ENCODE measurements around the gene UQCC3. TPM values are rescaled to one million over a fixed set of nuclear protein-coding genes. Genes with fewer than 3 reads are reported as not detected.

The UQCC3 gene
- polyA plus RNA-seq, 1 of the 3 experiments (the other 2 are of a cell fraction), result 24.8 TPM

- ChIA-PET CTCF (interaction anchor here (0.6 to 4.6 kb wide), 27 partner anchors 10 to 299 kb away, joined by 3 to 48 read pairs (median 4); partner anchors contain the start of genes B3GAT3, BSCL2, GNG3 and HNRNPUL2), POLR2A (interaction anchor here (1.0 to 1.2 kb wide), 5 partner anchors 10 to 30 kb away, joined by 3 to 4 read pairs (median 3); partner anchors contain the start of genes C11orf98, CSKMT, LBHD1 and UQCC3)
- DNase-seq, result peak; percentile 81
- H3K4me3 ChIP-seq (ENCODE audit: low read depth in 2 of 2, low read length in 1 of 2), result peak overlapping the region in 1 of 2 experiments; percentile 31; a peak in 1 of 4 replicates
- peak overlapping the region; percentile 23 to 27; a peak in 2 of 4 replicates for H3K27ac ChIP-seq (ENCODE audit: low read depth in 2 of 2, low read length in 1 of 2)
- no peaks in the 10 kb centered on the region for H4K20me1 ChIP-seq (ENCODE audit: insufficient read depth)
- H2AFZ ChIP-seq (ENCODE audit: low read depth), result no peak overlapping the region
- no peak for TF ChIP-seq FOXJ3 (CRISPR knock-in tag; IDR thresholded peaks at IDR 0.05)
- TF ChIP-seq MAX (IDR thresholded peaks at IDR 0.05; ENCODE audit: low read depth), result no peak
- TF ChIP-seq SMC3 (IDR thresholded peaks at IDR 0.05; ENCODE audit: low read depth, low read length), result peak; percentile 64
- no peak for TF ChIP-seq NFIC (IDR thresholded peaks at IDR 0.05; ENCODE audit: borderline replicate concordance)
- peak; percentile 68 for TF ChIP-seq RAD21 (IDR thresholded peaks at IDR 0.05; ENCODE audit: low read length)
- no peak for TF ChIP-seq TAF1 (IDR thresholded peaks at IDR 0.05; ENCODE audit: borderline replicate concordance, low read depth, low read length)
- 0 out of 2 replicates have a peak, but pooled peaks have one; percentile 35 for TF ChIP-seq MXI1 (IDR thresholded peaks at IDR 0.05; ENCODE audit: low read depth, low read length)
- no peak for TF ChIP-seq IRF3 (IDR thresholded peaks at IDR 0.05; ENCODE audit: low read depth, low read length)
- no peak for TF ChIP-seq EP300 (IDR thresholded peaks at IDR 0.05; ENCODE audit: borderline replicate concordance in 1 of 2, low read depth in 1 of 2, low read length in 1 of 2)
- TF ChIP-seq CHD2 (IDR thresholded peaks at IDR 0.05; ENCODE audit: low read length, partially characterized antibody), result no peak
- TF ChIP-seq GATA2 (CRISPR knock-in tag; IDR thresholded peaks at IDR 0.05), result no peak
- no peak for TF ChIP-seq USF1 (IDR thresholded peaks at IDR 0.05; ENCODE audit: borderline replicate concordance, low read depth)
- TF ChIP-seq, protein P1, sequence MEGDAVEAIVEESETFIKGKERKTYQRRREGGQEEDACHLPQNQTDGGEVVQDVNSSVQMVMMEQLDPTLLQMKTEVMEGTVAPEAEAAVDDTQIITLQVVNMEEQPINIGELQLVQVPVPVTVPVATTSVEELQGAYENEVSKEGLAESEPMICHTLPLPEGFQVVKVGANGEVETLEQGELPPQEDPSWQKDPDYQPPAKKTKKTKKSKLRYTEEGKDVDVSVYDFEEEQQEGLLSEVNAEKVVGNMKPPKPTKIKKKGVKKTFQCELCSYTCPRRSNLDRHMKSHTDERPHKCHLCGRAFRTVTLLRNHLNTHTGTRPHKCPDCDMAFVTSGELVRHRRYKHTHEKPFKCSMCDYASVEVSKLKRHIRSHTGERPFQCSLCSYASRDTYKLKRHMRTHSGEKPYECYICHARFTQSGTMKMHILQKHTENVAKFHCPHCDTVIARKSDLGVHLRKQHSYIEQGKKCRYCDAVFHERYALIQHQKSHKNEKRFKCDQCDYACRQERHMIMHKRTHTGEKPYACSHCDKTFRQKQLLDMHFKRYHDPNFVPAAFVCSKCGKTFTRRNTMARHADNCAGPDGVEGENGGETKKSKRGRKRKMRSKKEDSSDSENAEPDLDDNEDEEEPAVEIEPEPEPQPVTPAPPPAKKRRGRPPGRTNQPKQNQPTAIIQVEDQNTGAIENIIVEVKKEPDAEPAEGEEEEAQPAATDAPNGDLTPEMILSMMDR (IDR thresholded peaks at IDR 0.05), result peak; percentile 87
- 0 out of 2 replicates have a peak, but pooled peaks have one; percentile 36 for TF ChIP-seq SIN3A (IDR thresholded peaks at IDR 0.05; ENCODE audit: borderline replicate concordance, low read depth, low read length)
- TF ChIP-seq MEF2A (IDR thresholded peaks at IDR 0.05; ENCODE audit: borderline replicate concordance, low read depth), result no peak
- TF ChIP-seq NRF1 (IDR thresholded peaks at IDR 0.05; ENCODE audit: low read depth, low read length), result no peak
- no peak for TF ChIP-seq FOXM1 (IDR thresholded peaks at IDR 0.05; ENCODE audit: low read depth)
- no peak for TF ChIP-seq ELF1 (IDR thresholded peaks at IDR 0.05)
- TF ChIP-seq POLR2AphosphoS5 (IDR thresholded peaks at IDR 0.05; ENCODE audit: low read depth, low read length), result no peak
- no peak for TF ChIP-seq RFX5 (IDR thresholded peaks at IDR 0.05; ENCODE audit: low read length)
- no peak overlapping the region for H3K4me2 ChIP-seq
- peaks cover 19 to 30% of the 10 kb centered on the region in 2 experiments for H3K36me3 ChIP-seq (replicated peaks in 1 of 2; ENCODE audit: control insufficient read depth in 1 of 2, insufficient read depth in 2 of 2, low read length in 1 of 2)
- H3K79me2 ChIP-seq (ENCODE audit: insufficient read depth), result no peaks in the 10 kb centered on the region
- H3K9ac ChIP-seq, result no peak overlapping the region
- no peaks in the 10 kb centered on the region for H3K27me3 ChIP-seq (ENCODE audit: insufficient read depth)
- peaks cover 11% of the 10 kb centered on the region for H3F3A ChIP-seq (replicated peaks; ENCODE audit: insufficient read depth)
- no peaks in the 10 kb centered on the region for H3K9me3 ChIP-seq
- 62% methylated on average over 14 of the region's 14 CpGs for WGBS (ENCODE audit: low lambda C conversion rate)
- H3K9me2 ChIP-seq, result no peaks in the 10 kb centered on the region
- H3K4me1 ChIP-seq (ENCODE audit: control insufficient read depth in 1 of 2, insufficient read depth in 2 of 2, low read depth in 1 of 2, low read length in 1 of 2), result peaks cover 3 to 4% of the 10 kb centered on the region in 2 experiments; a peak in 3 of 4 replicates
These were observed 23.1 kb downstream of the UQCC3 start for GRCh38 chr11:62694455-62695167.

All from SK-N-SH (cell line).